Measurements from ENCODE around the gene BCL11B.

BCL11B gene

DNA sequence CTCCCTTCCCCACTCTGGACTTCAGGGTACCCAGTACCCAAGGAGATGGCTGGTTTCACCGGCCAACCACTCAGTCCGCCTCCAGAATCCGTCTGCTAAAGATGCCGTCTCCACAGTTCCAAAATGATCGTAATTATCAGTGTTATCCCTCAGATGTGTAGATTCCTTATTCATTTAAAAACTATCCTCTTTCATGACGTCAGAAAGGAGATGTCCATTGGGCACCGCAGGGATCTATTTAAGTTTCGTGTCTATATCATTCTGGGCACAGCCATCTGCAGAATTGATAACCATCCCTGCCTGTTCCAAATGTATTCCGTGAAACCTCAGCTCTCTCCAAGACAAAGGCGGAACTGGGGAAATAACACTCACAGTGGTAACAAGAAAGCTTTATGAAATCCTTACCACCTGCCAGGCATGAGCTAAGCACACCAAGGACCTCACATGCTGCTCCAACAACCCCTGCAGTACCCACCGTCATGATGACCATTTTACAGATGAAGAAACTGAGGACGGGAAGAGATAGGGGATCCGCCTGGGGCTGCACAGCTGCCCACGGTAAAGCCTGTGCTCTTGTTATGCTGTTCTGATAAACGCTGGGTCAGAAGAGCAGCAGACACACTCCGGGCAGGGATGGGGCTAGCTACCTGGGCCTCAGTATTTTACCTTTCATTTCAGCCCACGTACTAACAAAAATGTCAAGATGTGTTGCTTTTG is 90.0 kb downstream of the BCL11B start:
- H3K4me3 ChIP-seq (ENCODE audit: low read depth, low read length) = no peak overlapping the region
- DNase-seq (ENCODE audit: low read depth, low spot score) = no peak
- no peak for TF ChIP-seq CTCF (IDR thresholded peaks at IDR 0.05; ENCODE audit: low read depth, low read length)
- in situ Hi-C loops (cut with HindIII; ENCODE audit: low sequenced_read_pairs) = no loop called here

- in situ Hi-C loops (cut with HindIII; ENCODE audit: low sequenced_read_pairs) = no loop called here
- no peak for TF ChIP-seq CTCF (IDR thresholded peaks at IDR 0.05; ENCODE audit: low read depth, low read length)
- no peak for DNase-seq (ENCODE audit: low read depth, low spot score)
- H3K4me3 ChIP-seq (ENCODE audit: low read depth, low read length) = no peak overlapping the region
Observed at GRCh38 chr14:99181241-99181640, 90.8 kb downstream of the BCL11B start.

- H3K4me3 ChIP-seq (ENCODE audit: low read depth, low read length) = no peak overlapping the region
- in situ Hi-C loops (cut with HindIII; ENCODE audit: low sequenced_read_pairs) = no loop called here
- no peak for DNase-seq (ENCODE audit: low read depth, low spot score)
- TF ChIP-seq CTCF (IDR thresholded peaks at IDR 0.05; ENCODE audit: low read depth, low read length) = no peak
Observed at GRCh38 chr14:99179946-99180345, 92.1 kb downstream of the BCL11B start.

- TF ChIP-seq CTCF (IDR thresholded peaks at IDR 0.05; ENCODE audit: low read depth, low read length) = no peak
- DNase-seq (ENCODE audit: low read depth, low spot score) = no peak
- in situ Hi-C loops (cut with HindIII; ENCODE audit: low sequenced_read_pairs) = no loop called here
- no peak overlapping the region for H3K4me3 ChIP-seq (ENCODE audit: low read depth, low read length)
Observed at GRCh38 chr14:99179506-99179905, 92.5 kb downstream of the BCL11B start.

DNA sequence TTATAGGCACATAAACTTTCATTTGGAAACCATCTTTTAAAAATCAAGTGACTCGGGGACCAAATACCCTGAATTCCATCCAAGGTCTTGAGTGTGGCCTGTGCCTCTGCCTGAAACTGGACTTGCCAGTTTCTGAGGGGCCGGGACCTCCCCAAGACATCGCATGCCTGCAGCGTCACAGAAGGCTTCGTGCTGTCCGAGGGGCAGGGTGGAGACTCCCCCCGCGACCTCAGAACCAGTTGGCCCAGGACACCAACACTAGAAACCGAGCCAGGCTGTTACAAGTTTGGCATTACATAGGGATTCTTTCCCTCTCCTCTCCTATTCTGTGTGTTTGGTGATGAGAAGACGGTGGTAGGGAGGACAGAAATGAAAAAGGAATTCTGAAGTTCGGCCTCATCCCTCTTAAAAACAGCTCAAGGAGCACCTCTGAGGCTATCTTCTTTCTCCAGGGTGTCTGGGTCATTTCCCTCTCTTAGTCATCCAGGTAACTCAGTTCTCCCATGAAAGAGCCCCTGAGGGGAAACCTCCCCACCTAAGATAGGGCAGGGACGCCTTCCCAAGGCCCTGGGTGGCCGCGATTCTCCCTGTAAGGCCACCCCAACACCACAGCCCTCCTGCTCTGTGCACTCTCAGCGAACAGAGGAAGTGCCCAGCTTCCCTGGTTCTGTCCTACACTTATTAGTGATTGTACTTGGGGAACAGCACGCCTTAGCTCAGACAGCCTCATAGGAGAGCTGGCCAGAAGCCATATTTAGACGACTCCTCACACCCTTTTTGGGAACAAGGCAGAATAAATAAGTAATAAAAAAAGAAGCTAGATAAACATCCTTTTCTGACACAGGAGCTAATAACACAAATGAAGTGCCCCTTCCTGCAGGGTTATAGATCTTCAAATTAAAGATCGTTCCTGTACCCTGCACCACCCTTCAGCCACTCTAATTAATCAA is 93.8 kb downstream of the BCL11B start:
- no peak for TF ChIP-seq CTCF (IDR thresholded peaks at IDR 0.05; ENCODE audit: low read depth, low read length)
- no peak for DNase-seq (ENCODE audit: low read depth, low spot score)
- in situ Hi-C loops (cut with HindIII; ENCODE audit: low sequenced_read_pairs) = no loop called here
- H3K4me3 ChIP-seq (ENCODE audit: low read depth, low read length) = no peak overlapping the region

DNA sequence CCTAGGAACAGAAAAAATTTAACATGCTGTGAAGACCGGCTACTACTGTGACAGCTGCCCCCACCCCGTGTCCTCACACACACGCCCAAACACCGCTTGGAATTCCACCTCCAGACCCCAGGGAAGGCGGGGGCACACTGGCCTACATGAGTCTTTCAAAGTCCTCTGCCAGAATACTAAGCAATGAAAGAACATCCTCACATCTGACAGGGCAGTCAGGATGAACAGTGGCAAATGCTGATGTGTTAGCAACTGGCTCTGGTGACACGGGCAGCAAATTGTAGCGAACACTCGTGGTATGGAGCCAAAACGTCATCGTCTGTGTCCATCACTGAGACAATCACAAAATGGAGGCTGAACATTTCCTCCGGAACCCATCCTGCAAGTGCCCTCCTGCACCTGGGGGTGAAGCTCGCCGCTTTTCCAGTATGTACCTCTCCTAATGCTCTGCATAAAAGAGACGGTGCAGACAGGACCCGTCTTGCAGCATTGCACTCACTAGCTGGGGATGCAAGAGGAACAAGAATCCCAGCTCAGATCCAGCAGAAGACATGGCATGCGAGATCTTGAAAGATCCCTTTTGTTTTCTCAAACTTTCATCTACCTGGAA is 94.8 kb downstream of the BCL11B start:
- no peak for DNase-seq (ENCODE audit: low read depth, low spot score)
- H3K4me3 ChIP-seq (ENCODE audit: low read depth, low read length) = no peak overlapping the region
- TF ChIP-seq CTCF (IDR thresholded peaks at IDR 0.05; ENCODE audit: low read depth, low read length) = no peak
- in situ Hi-C loops (cut with HindIII; ENCODE audit: low sequenced_read_pairs) = no loop called here

All from astrocyte of the spinal cord (primary cell).